SK-N-MC (cell line): ENCODE measurements around the gene EIF2A.

Source experiments
- EZH2 ChIP-seq: fragments of 200-600 bp; sonication (generic); IDR thresholded peaks from one replicate; pipeline ENCODE4 v1.6.1; 2017; ENCODE audit warnings: antibody characterized with exemption
- FOXP2 ChIP-seq: optimal IDR thresholded peaks from 2 replicates; pipeline ENCODE3; 2011; ENCODE audit warnings: mild to moderate bottlenecking, moderate library complexity; ENCODE audit not compliant: insufficient read depth; ENCODE audit errors: extremely low read length, control extremely low read depth
- POLR2AphosphoS5 ChIP-seq: IDR thresholded peaks from 2 replicates; pipeline ENCODE4 v1.6.1; 2012; ENCODE audit warnings: mild to moderate bottlenecking, low read depth, low read length, borderline replicate concordance

GRCh38 chr3:150635526-150635925 is 88.9 kb downstream of the EIF2A start:
- no peak for TF ChIP-seq EZH2
- no peak for TF ChIP-seq FOXP2
- TF ChIP-seq POLR2AphosphoS5 = no peak
